GM18861 (cell line): ENCODE measurements around the gene ALG3.

Source experiments
- ATAC-seq: cut with Tn5 transposase; IDR thresholded peaks from one replicate; pipeline ENCODE4 v1.9.1; 2021; ENCODE audit not compliant: unreplicated experiment

Gene ALG3

GRCh38 chr3:184260724-184261269, 12.0 kb upstream of the ALG3 start:
- ATAC-seq, result no peak

- ATAC-seq, result no peak
Observed at GRCh38 chr3:184259878-184260723, 11.3 kb upstream of the ALG3 start.

- ATAC-seq, result no peak
Observed at GRCh38 chr3:184259396-184259877, 10.7 kb upstream of the ALG3 start.

- ATAC-seq, result no peak
Observed at GRCh38 chr3:184258926-184259325, 10.2 kb upstream of the ALG3 start.

GRCh38 chr3:184257083-184257915, 8.5 kb upstream of the ALG3 start:
- ATAC-seq, result no peak

- no peak for ATAC-seq
Observed at GRCh38 chr3:184255291-184256039, 6.7 kb upstream of the ALG3 start.

- peak; percentile 68 for ATAC-seq
Observed at GRCh38 chr3:184250167-184250828, 1.5 kb upstream of the ALG3 start.

- peak; percentile 81 for ATAC-seq
Observed at GRCh38 chr3:184249412-184250166, 827 bp upstream of the ALG3 start, which contains the start of gene EEF1AKMT4. TSS of gene EEF1AKMT4 (plus strand) at chr3:184249672. CDS start at chr3:184249695, 23 bp downstream.

- ATAC-seq, result no peak
Observed at GRCh38 chr3:184242297-184242685, 6.5 kb downstream of the ALG3 start.

- ATAC-seq, result no peak
Observed at GRCh38 chr3:184241447-184242296, 7.1 kb downstream of the ALG3 start.

GRCh38 chr3:184241141-184241446, 7.7 kb downstream of the ALG3 start:
- ATAC-seq, result no peak

GRCh38 chr3:184240384-184241140, 8.2 kb downstream of the ALG3 start:
- no peak for ATAC-seq

GRCh38 chr3:184239708-184240107, 9.1 kb downstream of the ALG3 start:
- ATAC-seq, result no peak

GRCh38 chr3:184239221-184239620, 9.5 kb downstream of the ALG3 start:
- ATAC-seq, result no peak

GRCh38 chr3:184238246-184238818, 10.4 kb downstream of the ALG3 start:
- ATAC-seq, result no peak

GRCh38 chr3:184237807-184238206, 11.0 kb downstream of the ALG3 start:
- no peak for ATAC-seq

- ATAC-seq, result no peak
Observed at GRCh38 chr3:184237211-184237610, 11.6 kb downstream of the ALG3 start.

GRCh38 chr3:184236636-184237035, 12.1 kb downstream of the ALG3 start:
- ATAC-seq, result no peak
